ENCODE measurements around the gene CENPX.

CENPX gene

GRCh38 chr17:82063424-82064415, 41.0 kb upstream of the CENPX start:
- Histone ChIP-seq H3K4me1 (ENCODE audit: control extremely low read depth in 1 of 4, control insufficient read depth in 4 of 4, insufficient read depth in 4 of 4, low read length in 3 of 4) (peaks cover 0 to 24% (median 16%) of the 10 kb centered on the region in 4 experiments), H3K27ac (ENCODE audit: insufficient read depth in 1 of 2, low read depth in 1 of 2, low read length in 2 of 2, poor library complexity in 1 of 2, severe bottlenecking in 2 of 2) (no peak overlapping the region), H3K4me3 (ENCODE audit: control insufficient read depth in 1 of 7, extremely low read depth in 1 of 7, insufficient read depth in 4 of 7, low read depth in 2 of 7, low read length in 6 of 7) (peak overlapping the region in 2 of 7 experiments; percentile 11 to 89), H3K36me3 (ENCODE audit: control insufficient read depth in 4 of 4, insufficient read depth in 4 of 4, low read length in 3 of 4) (peaks cover 7 to 57% (median 38%) of the 10 kb centered on the region in 4 experiments), H3K27me3 (replicated peaks in 2 of 5; ENCODE audit: control insufficient read depth in 4 of 5, insufficient read depth in 5 of 5, low read length in 4 of 5) (no peaks in the 10 kb centered on the region), H3K9me3 (ENCODE audit: control extremely low read depth in 1 of 5, control insufficient read depth in 4 of 5, insufficient read depth in 2 of 5, low read depth in 1 of 5, low read length in 4 of 5) (no peaks in the 10 kb centered on the region)
- WGBS (ENCODE audit: insufficient coverage), result 96% methylated on average over 19 of the region's 20 CpGs
- CTCF ChIA-PET, result interaction anchor here (0.7 kb wide), 1 partner anchor 31 kb away, joined by 3 read pairs; no protein-coding TSS in a partner anchor
- POLR2A ChIA-PET, result interaction anchor here (0.5 kb wide), 1 partner anchor 359 kb away, joined by 3 read pairs; no protein-coding TSS in a partner anchor
- DNase-seq, result no peak

GRCh38 chr17:82062984-82063368, 40.3 kb upstream of the CENPX start:
- Histone ChIP-seq H3K9me3 (ENCODE audit: control extremely low read depth in 1 of 5, control insufficient read depth in 4 of 5, insufficient read depth in 2 of 5, low read depth in 1 of 5, low read length in 4 of 5) (no peaks in the 10 kb centered on the region), H3K4me3 (ENCODE audit: control insufficient read depth in 1 of 7, extremely low read depth in 1 of 7, insufficient read depth in 4 of 7, low read depth in 2 of 7, low read length in 6 of 7) (no peak overlapping the region), H3K36me3 (ENCODE audit: control insufficient read depth in 4 of 4, insufficient read depth in 4 of 4, low read length in 3 of 4) (peaks cover 7 to 64% (median 41%) of the 10 kb centered on the region in 4 experiments), H3K27ac (ENCODE audit: insufficient read depth in 1 of 2, low read depth in 1 of 2, low read length in 2 of 2, poor library complexity in 1 of 2, severe bottlenecking in 2 of 2) (no peak overlapping the region), H3K4me1 (ENCODE audit: control extremely low read depth in 1 of 4, control insufficient read depth in 4 of 4, insufficient read depth in 4 of 4, low read length in 3 of 4) (peaks cover 0 to 24% (median 16%) of the 10 kb centered on the region in 4 experiments), H3K27me3 (replicated peaks in 2 of 5; ENCODE audit: control insufficient read depth in 4 of 5, insufficient read depth in 5 of 5, low read length in 4 of 5) (no peaks in the 10 kb centered on the region)
- ChIA-PET POLR2A (no interaction called here), CTCF (interaction anchor here (1.3 kb wide), 1 partner anchor 25 kb away, joined by 4 read pairs; the partner anchor contains the start of gene DCXR)
- WGBS (ENCODE audit: insufficient coverage), result 89% methylated on average over 7 of the region's 9 CpGs
- no peak for DNase-seq

GRCh38 chr17:82062076-82062983, 39.7 kb upstream of the CENPX start:
- Histone ChIP-seq H3K27me3 (replicated peaks in 2 of 5; ENCODE audit: control insufficient read depth in 4 of 5, insufficient read depth in 5 of 5, low read length in 4 of 5) (no peaks in the 10 kb centered on the region), H3K4me3 (ENCODE audit: control insufficient read depth in 1 of 7, extremely low read depth in 1 of 7, insufficient read depth in 4 of 7, low read depth in 2 of 7, low read length in 6 of 7) (no peak overlapping the region), H3K36me3 (ENCODE audit: control insufficient read depth in 4 of 4, insufficient read depth in 4 of 4, low read length in 3 of 4) (peaks cover 7 to 71% (median 47%) of the 10 kb centered on the region in 4 experiments), H3K4me1 (ENCODE audit: control extremely low read depth in 1 of 4, control insufficient read depth in 4 of 4, insufficient read depth in 4 of 4, low read length in 3 of 4) (peaks cover 0 to 24% (median 16%) of the 10 kb centered on the region in 4 experiments), H3K27ac (ENCODE audit: insufficient read depth in 1 of 2, low read depth in 1 of 2, low read length in 2 of 2, poor library complexity in 1 of 2, severe bottlenecking in 2 of 2) (no peak overlapping the region), H3K9me3 (ENCODE audit: control extremely low read depth in 1 of 5, control insufficient read depth in 4 of 5, insufficient read depth in 2 of 5, low read depth in 1 of 5, low read length in 4 of 5) (no peaks in the 10 kb centered on the region)
- 96% methylated on average over 21 of the region's 24 CpGs for WGBS (ENCODE audit: insufficient coverage)
- no peak for DNase-seq
- POLR2A ChIA-PET, result no interaction called here
- CTCF ChIA-PET, result interaction anchor here (0.6 to 1.3 kb wide), 2 partner anchors 18 to 25 kb away, joined by 3 to 4 read pairs; partner anchors contain the start of gene DCXR

GRCh38 chr17:82061047-82061925, 38.6 kb upstream of the CENPX start:
- H3K4me3 ChIP-seq (ENCODE audit: control insufficient read depth in 1 of 7, extremely low read depth in 1 of 7, insufficient read depth in 4 of 7, low read depth in 2 of 7, low read length in 6 of 7), result no peak overlapping the region
- 95% methylated on average over 30 of the region's 34 CpGs for WGBS (ENCODE audit: insufficient coverage)
- no peak overlapping the region for H3K27ac ChIP-seq (ENCODE audit: insufficient read depth in 1 of 2, low read depth in 1 of 2, low read length in 2 of 2, poor library complexity in 1 of 2, severe bottlenecking in 2 of 2)
- peaks cover 0 to 21% (median 14%) of the 10 kb centered on the region in 4 experiments for H3K4me1 ChIP-seq (ENCODE audit: control extremely low read depth in 1 of 4, control insufficient read depth in 4 of 4, insufficient read depth in 4 of 4, low read length in 3 of 4)
- no peaks in the 10 kb centered on the region for H3K27me3 ChIP-seq (replicated peaks in 2 of 5; ENCODE audit: control insufficient read depth in 4 of 5, insufficient read depth in 5 of 5, low read length in 4 of 5)
- H3K9me3 ChIP-seq (ENCODE audit: control extremely low read depth in 1 of 5, control insufficient read depth in 4 of 5, insufficient read depth in 2 of 5, low read depth in 1 of 5, low read length in 4 of 5), result no peaks in the 10 kb centered on the region
- no peak for DNase-seq
- ChIA-PET CTCF (interaction anchor here (0.6 kb wide), 2 partner anchors 17 to 452 kb away, joined by 3 read pairs; no protein-coding TSS in a partner anchor), POLR2A (interaction anchor here (1.2 kb wide), 1 partner anchor 9 kb away, joined by 3 read pairs; no protein-coding TSS in a partner anchor)
- H3K36me3 ChIP-seq (ENCODE audit: control insufficient read depth in 4 of 4, insufficient read depth in 4 of 4, low read length in 3 of 4), result peaks cover 7 to 81% (median 54%) of the 10 kb centered on the region in 4 experiments

- no peaks in the 10 kb centered on the region for H3K9me3 ChIP-seq (ENCODE audit: control extremely low read depth in 1 of 5, control insufficient read depth in 4 of 5, insufficient read depth in 2 of 5, low read depth in 1 of 5, low read length in 4 of 5)
- H3K27me3 ChIP-seq (replicated peaks in 2 of 5; ENCODE audit: control insufficient read depth in 4 of 5, insufficient read depth in 5 of 5, low read length in 4 of 5), result no peaks in the 10 kb centered on the region
- DNase-seq, result no peak
- WGBS (ENCODE audit: insufficient coverage), result 89% methylated on average over 12 of the region's 14 CpGs
- peaks cover 9 to 88% (median 58%) of the 10 kb centered on the region in 4 experiments for H3K36me3 ChIP-seq (ENCODE audit: control insufficient read depth in 4 of 4, insufficient read depth in 4 of 4, low read length in 3 of 4)
- no peak overlapping the region for H3K27ac ChIP-seq (ENCODE audit: insufficient read depth in 1 of 2, low read depth in 1 of 2, low read length in 2 of 2, poor library complexity in 1 of 2, severe bottlenecking in 2 of 2)
- ChIA-PET POLR2A (interaction anchor here (1.2 kb wide), 1 partner anchor 8 kb away, joined by 3 read pairs; no protein-coding TSS in a partner anchor), CTCF (interaction anchor here (0.6 to 1.7 kb wide), 2 partner anchors 10 to 453 kb away, joined by 3 to 5 read pairs; no protein-coding TSS in a partner anchor)
- H3K4me1 ChIP-seq (ENCODE audit: control extremely low read depth in 1 of 4, control insufficient read depth in 4 of 4, insufficient read depth in 4 of 4, low read length in 3 of 4), result peaks cover 0 to 16% (median 11%) of the 10 kb centered on the region in 4 experiments
- H3K4me3 ChIP-seq (ENCODE audit: control insufficient read depth in 1 of 7, extremely low read depth in 1 of 7, insufficient read depth in 4 of 7, low read depth in 2 of 7, low read length in 6 of 7), result no peak overlapping the region
Observed at GRCh38 chr17:82060614-82061013, 37.9 kb upstream of the CENPX start.

GRCh38 chr17:82060001-82060380, 37.3 kb upstream of the CENPX start:
- no peak overlapping the region for H3K27ac ChIP-seq (ENCODE audit: insufficient read depth in 1 of 2, low read depth in 1 of 2, low read length in 2 of 2, poor library complexity in 1 of 2, severe bottlenecking in 2 of 2)
- ChIA-PET CTCF (interaction anchor here (1.7 kb wide), 1 partner anchor 10 kb away, joined by 5 read pairs; no protein-coding TSS in a partner anchor), POLR2A (no interaction called here)
- H3K4me1 ChIP-seq (ENCODE audit: control extremely low read depth in 1 of 4, control insufficient read depth in 4 of 4, insufficient read depth in 4 of 4, low read length in 3 of 4), result peaks cover 0 to 13% (median 9%) of the 10 kb centered on the region in 4 experiments
- WGBS (ENCODE audit: insufficient coverage), result 93% methylated on average over 11 of the region's 16 CpGs
- no peak overlapping the region for H3K4me3 ChIP-seq (ENCODE audit: control insufficient read depth in 1 of 7, extremely low read depth in 1 of 7, insufficient read depth in 4 of 7, low read depth in 2 of 7, low read length in 6 of 7)
- H3K9me3 ChIP-seq (ENCODE audit: control extremely low read depth in 1 of 5, control insufficient read depth in 4 of 5, insufficient read depth in 2 of 5, low read depth in 1 of 5, low read length in 4 of 5), result no peaks in the 10 kb centered on the region
- no peaks in the 10 kb centered on the region for H3K27me3 ChIP-seq (replicated peaks in 2 of 5; ENCODE audit: control insufficient read depth in 4 of 5, insufficient read depth in 5 of 5, low read length in 4 of 5)
- H3K36me3 ChIP-seq (ENCODE audit: control insufficient read depth in 4 of 4, insufficient read depth in 4 of 4, low read length in 3 of 4), result peaks cover 11 to 94% (median 61%) of the 10 kb centered on the region in 4 experiments
- DNase-seq, result no peak
